GM23248 (cell line): ENCODE measurements around the gene NRG3.

Source experiments
- EZH2 ChIP-seq: fragments of 200-600 bp; sonication (generic); IDR thresholded peaks from 2 replicates; pipeline ENCODE4 v1.6.1; 2018; ENCODE audit warnings: antibody characterized with exemption, mild to moderate bottlenecking; ENCODE audit not compliant: insufficient read depth, poor library complexity, severe bottlenecking
- EZH2phosphoT487 ChIP-seq: fragments of 200-600 bp; sonication (generic); IDR thresholded peaks from 2 replicates; pipeline ENCODE4 v1.6.1; 2018; ENCODE audit warnings: antibody characterized with exemption, moderate library complexity, mild to moderate bottlenecking, low read depth; ENCODE audit not compliant: insufficient read depth

DNA sequence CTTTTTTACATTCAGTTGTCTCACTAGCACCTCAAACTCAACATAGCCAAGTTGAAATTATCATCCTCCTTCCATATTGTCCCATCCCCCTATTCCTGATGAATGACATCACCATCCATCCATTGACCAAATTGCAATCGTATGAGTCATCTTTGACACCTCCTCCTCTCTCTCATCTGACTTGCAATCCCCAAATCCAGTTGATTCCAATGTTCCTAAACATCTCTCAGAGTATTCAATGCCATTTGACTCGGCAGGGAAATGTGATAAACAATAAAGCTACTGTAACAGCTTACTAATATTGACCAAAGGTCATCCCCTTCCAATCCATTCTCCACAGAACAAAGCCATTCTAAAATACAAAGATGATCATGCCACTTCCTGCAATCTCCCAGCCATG is 1047.8 kb downstream of the NRG3 start:
- TF ChIP-seq EZH2 (no peak), EZH2phosphoT487 (no peak)
